H9 (cell line): ENCODE data around the gene RCAN1. TPM values are rescaled to one million over a fixed set of nuclear protein-coding genes. Genes with fewer than 3 reads are reported as not detected.

Experiments used
- DNase-seq: peaks from one replicate; pipeline ENCODE4 v3.0.0-alpha.2; 2017
- H2AFZ ChIP-seq: one replicate; pipeline ENCODE4 v1.6.1; 2013; ENCODE audit warnings: mild to moderate bottlenecking, low read length, control low read depth, moderate library complexity
- H2AK5ac ChIP-seq: 2 replicates; pipeline ENCODE4 v1.6.1; 2013; ENCODE audit warnings: low read length, control low read depth, mixed read lengths; ENCODE audit not compliant: insufficient read length
- H2BK120ac ChIP-seq: one replicate; pipeline ENCODE4 v1.6.1; 2013; ENCODE audit warnings: low read depth, mild to moderate bottlenecking, low read length, control low read depth, inconsistent platforms; ENCODE audit not compliant: poor library complexity, severe bottlenecking
- H2BK12ac ChIP-seq: 2 replicates; pipeline ENCODE4 v1.6.1; 2013; ENCODE audit warnings: low read length, control low read depth, mixed read lengths, low read depth; ENCODE audit not compliant: insufficient read length
- H2BK15ac ChIP-seq: 2 replicates; pipeline ENCODE4 v1.6.1; 2013; ENCODE audit warnings: low read depth, low read length, control low read depth
- H2BK20ac ChIP-seq: one replicate; pipeline ENCODE4 v1.6.1; 2013; ENCODE audit warnings: low read depth, mild to moderate bottlenecking, low read length, control low read depth, inconsistent platforms; ENCODE audit not compliant: poor library complexity, severe bottlenecking
- H2BK5ac ChIP-seq: 2 replicates; pipeline ENCODE4 v1.6.1; 2013; ENCODE audit warnings: low read length, control low read depth, mixed read lengths; ENCODE audit not compliant: insufficient read length
- H3K14ac ChIP-seq: 2 replicates; pipeline ENCODE4 v1.6.1; 2013; ENCODE audit warnings: low read length, control low read depth; ENCODE audit not compliant: insufficient read depth
- H3K18ac ChIP-seq: 2 replicates; pipeline ENCODE4 v1.6.1; 2013; ENCODE audit warnings: low read depth, mild to moderate bottlenecking, mixed read lengths, low read length, control low read depth; ENCODE audit not compliant: insufficient read length
- H3K23ac ChIP-seq: 2 replicates; pipeline ENCODE4 v1.6.1; 2013; ENCODE audit warnings: low read length, control low read depth, mixed read lengths, low read depth; ENCODE audit not compliant: insufficient read length
- H3K23me2 ChIP-seq: 2 replicates; pipeline ENCODE4 v1.6.1; 2013; ENCODE audit warnings: low read depth, mild to moderate bottlenecking, mixed read lengths, low read length, control low read depth; ENCODE audit not compliant: insufficient read length, poor library complexity, severe bottlenecking
- H3K27ac ChIP-seq: 2 replicates; pipeline ENCODE4 v1.5.1; 2013; ENCODE audit warnings: low read length, control low read depth, mixed read lengths, low read depth; ENCODE audit not compliant: insufficient read length
- H3K27me3 ChIP-seq: 2 replicates; pipeline ENCODE4 v1.6.1; 2013; ENCODE audit warnings: low read length, control low read depth, inconsistent platforms; ENCODE audit not compliant: insufficient read depth
- H3K4ac ChIP-seq: 2 replicates; pipeline ENCODE4 v1.6.1; 2013; ENCODE audit warnings: low read depth, mild to moderate bottlenecking, control low read depth, inconsistent platforms, low read length, moderate library complexity
- H3K4me1 ChIP-seq: 2 replicates; pipeline ENCODE4 v1.6.1; 2013; ENCODE audit warnings: low read length, control low read depth, inconsistent platforms; ENCODE audit not compliant: insufficient read depth
- H3K4me2 ChIP-seq: 2 replicates; pipeline ENCODE4 v1.6.1; 2013; ENCODE audit warnings: low read length, control low read depth, mixed read lengths; ENCODE audit not compliant: insufficient read length, insufficient read depth
- H3K56ac ChIP-seq: 2 replicates; pipeline ENCODE4 v1.6.1; 2013; ENCODE audit warnings: low read depth, mild to moderate bottlenecking, mixed read lengths, low read length, control low read depth; ENCODE audit not compliant: insufficient read length
- H3K79me1 ChIP-seq: 2 replicates; pipeline ENCODE4 v1.6.1; 2013; ENCODE audit warnings: low read depth, mild to moderate bottlenecking, moderate library complexity, low read length, control low read depth, inconsistent platforms; ENCODE audit not compliant: insufficient read depth, poor library complexity, severe bottlenecking
- H3K79me2 ChIP-seq: 2 replicates; pipeline ENCODE4 v1.6.1; 2013; ENCODE audit warnings: low read length, control low read depth, inconsistent platforms; ENCODE audit not compliant: insufficient read depth
- H3K9ac ChIP-seq: 2 replicates; pipeline ENCODE4 v1.6.1; 2013; ENCODE audit warnings: low read length, control low read depth, mixed read lengths; ENCODE audit not compliant: insufficient read length; ENCODE audit errors: extremely low read depth
- H3K9me3 ChIP-seq: one replicate; pipeline ENCODE4 v1.6.1; 2013; ENCODE audit warnings: low read depth, low read length, inconsistent platforms; ENCODE audit not compliant: control insufficient read depth
- H3T11ph ChIP-seq: one replicate; pipeline ENCODE4 v1.6.1; 2013; ENCODE audit warnings: mild to moderate bottlenecking, low read length, control low read depth, inconsistent platforms
- H4K20me1 ChIP-seq: one replicate; pipeline ENCODE4 v1.6.1; 2013; ENCODE audit not compliant: control insufficient read depth, insufficient read length, insufficient read depth
- H4K5ac ChIP-seq: 2 replicates; pipeline ENCODE4 v1.6.1; 2013; ENCODE audit warnings: low read depth, mild to moderate bottlenecking, mixed read lengths, low read length, control low read depth; ENCODE audit not compliant: insufficient read length
- H4K8ac ChIP-seq: replicated peaks from 2 replicates; pipeline ENCODE4 v1.6.1; 2013; ENCODE audit warnings: low read length, control low read depth, mixed read lengths, low read depth; ENCODE audit not compliant: insufficient read length
- H4K91ac ChIP-seq: 2 replicates; pipeline ENCODE4 v1.6.1; 2013; ENCODE audit warnings: low read depth, mild to moderate bottlenecking, moderate library complexity, mixed read lengths, low read length, control low read depth; ENCODE audit not compliant: insufficient read length
- H3K27ac Mint-ChIP-seq, 3 experiments: 2 replicates in 2 of 3; 3 replicates in 1 of 3; pipeline ENCODE4 v1.8.0; 2020 to 2021; ENCODE audit warnings: mixed read lengths in 3 of 3, mild to moderate bottlenecking in 1 of 3, moderate library complexity in 1 of 3
- H3K27me3 Mint-ChIP-seq: 2 replicates; pipeline ENCODE4 v1.8.0; 2021; ENCODE audit warnings: low read depth, mild to moderate bottlenecking, moderate library complexity, mixed read lengths
- H3K36me3 Mint-ChIP-seq, 3 experiments: 2 replicates in 2 of 3; 3 replicates in 1 of 3; pipeline ENCODE4 v1.8.0; 2020 to 2021; ENCODE audit warnings: low read depth in 3 of 3, mixed read lengths in 3 of 3; ENCODE audit not compliant: insufficient read depth in 1 of 3
- H3K4me1 Mint-ChIP-seq, 2 experiments: 2 replicates each; pipeline ENCODE4 v1.8.0; 2020; ENCODE audit warnings: mixed read lengths in 2 of 2
- H3K4me3 Mint-ChIP-seq, 2 experiments: 2 replicates in 1 of 2; 3 replicates in 1 of 2; pipeline ENCODE4 v1.8.0; 2020 to 2021; ENCODE audit warnings: mild to moderate bottlenecking in 2 of 2, mixed read lengths in 2 of 2, moderate library complexity in 1 of 2
- H3K9me3 Mint-ChIP-seq, 2 experiments: 2 replicates in 1 of 2; 3 replicates in 1 of 2; pipeline ENCODE4 v1.8.0; 2020; ENCODE audit warnings: mild to moderate bottlenecking in 2 of 2, mixed read lengths in 2 of 2, moderate library complexity in 1 of 2
- WGBS: extraction: QIAGEN DNeasy Blood & Tissue Kit; methylation state at CpG from one replicate; pipeline ENCODE4 v1.1.7; 2013; ENCODE audit warnings: missing lambda C conversion rate, low lambda C conversion rate, mixed read lengths; ENCODE audit not compliant: insufficient read length; ENCODE audit errors: extremely low coverage; 5-methylcytosine and 5-hydroxymethylcytosine counted together
- total RNA-seq: library from RNA; stranded (reverse); gene quantifications from 2 replicates; pipeline ENCODE4 v1.2.1, GENCODE V29; 2021
- TF ChIP-seq, protein P1 (sequence below): fragments of 200-600 bp; sonication (generic); conservative IDR thresholded peaks from 3 replicates; pipeline ENCODE4 v1.8.0; 2021; ENCODE audit warnings: antibody characterized with exemption, mild to moderate bottlenecking

Gene RCAN1
- total RNA-seq, 1 experiment from 2014 or later, result 7.0 TPM

DNA sequence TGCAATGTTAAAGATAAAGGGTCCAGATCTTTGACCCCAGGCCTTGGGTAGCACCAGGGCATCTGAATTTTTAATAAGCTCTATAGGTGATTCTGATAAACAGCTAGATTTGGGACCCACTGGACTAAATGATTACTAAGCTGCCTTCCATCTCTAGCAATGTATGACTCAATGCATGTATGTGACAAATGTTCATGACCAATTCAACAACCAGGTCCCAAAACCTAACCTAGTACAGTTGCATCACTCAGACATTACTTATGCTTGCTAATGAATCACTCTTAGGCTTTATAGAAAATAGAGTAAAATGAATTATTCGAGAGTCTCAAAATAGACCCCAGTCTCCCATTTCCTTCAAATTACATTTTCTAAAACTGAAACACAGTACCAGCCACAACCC, 35.5 kb downstream of the RCAN1 start:
- Histone ChIP-seq H3K79me2 (no peaks in the 10 kb centered on the region), H3K4ac (no peak overlapping the region), H3K27me3 (no peaks in the 10 kb centered on the region), H4K8ac (no peak overlapping the region), H2AK5ac (no peak overlapping the region), H3K27ac (no peak overlapping the region), H3K23me2 (no peaks in the 10 kb centered on the region), H3K23ac (no peak overlapping the region), H3K4me1 (no peaks in the 10 kb centered on the region), H2AFZ (no peak overlapping the region), H2BK5ac (no peak overlapping the region), H3T11ph (no peak overlapping the region), H3K56ac (no peak overlapping the region), H4K5ac (no peak overlapping the region), H2BK12ac (no peak overlapping the region), H2BK20ac (no peak overlapping the region), H2BK15ac (no peak overlapping the region), H3K9ac (no peak overlapping the region), H3K18ac (no peak overlapping the region), H4K20me1 (no peaks in the 10 kb centered on the region), H3K79me1 (no peaks in the 10 kb centered on the region), H2BK120ac (no peak overlapping the region), H4K91ac (no peak overlapping the region), H3K14ac (no peak overlapping the region), H3K4me2 (no peak overlapping the region), H3K9me3 (no peaks in the 10 kb centered on the region)
- Mint-ChIP-seq H3K36me3 (no peaks in the 10 kb centered on the region), H3K4me1 (peaks cover 7% of the 10 kb centered on the region in 2 experiments), H3K4me3 (no peak overlapping the region), H3K9me3 (no peaks in the 10 kb centered on the region), H3K27me3 (no peaks in the 10 kb centered on the region), H3K27ac (no peak overlapping the region; a peak in 1 of 7 replicates)
- DNase-seq, result no peak
- TF ChIP-seq, protein P1, sequence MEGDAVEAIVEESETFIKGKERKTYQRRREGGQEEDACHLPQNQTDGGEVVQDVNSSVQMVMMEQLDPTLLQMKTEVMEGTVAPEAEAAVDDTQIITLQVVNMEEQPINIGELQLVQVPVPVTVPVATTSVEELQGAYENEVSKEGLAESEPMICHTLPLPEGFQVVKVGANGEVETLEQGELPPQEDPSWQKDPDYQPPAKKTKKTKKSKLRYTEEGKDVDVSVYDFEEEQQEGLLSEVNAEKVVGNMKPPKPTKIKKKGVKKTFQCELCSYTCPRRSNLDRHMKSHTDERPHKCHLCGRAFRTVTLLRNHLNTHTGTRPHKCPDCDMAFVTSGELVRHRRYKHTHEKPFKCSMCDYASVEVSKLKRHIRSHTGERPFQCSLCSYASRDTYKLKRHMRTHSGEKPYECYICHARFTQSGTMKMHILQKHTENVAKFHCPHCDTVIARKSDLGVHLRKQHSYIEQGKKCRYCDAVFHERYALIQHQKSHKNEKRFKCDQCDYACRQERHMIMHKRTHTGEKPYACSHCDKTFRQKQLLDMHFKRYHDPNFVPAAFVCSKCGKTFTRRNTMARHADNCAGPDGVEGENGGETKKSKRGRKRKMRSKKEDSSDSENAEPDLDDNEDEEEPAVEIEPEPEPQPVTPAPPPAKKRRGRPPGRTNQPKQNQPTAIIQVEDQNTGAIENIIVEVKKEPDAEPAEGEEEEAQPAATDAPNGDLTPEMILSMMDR, result no peak
- WGBS, result no CpG with 5 or more reads among the region's 1 CpG
